IPS DF 6.9 (cell line): ENCODE results near the gene ABR.
A peak's percentile ranks its signal among the peaks of the same experiment; 100 is the strongest.

Experiments used
- DNase-seq: peaks from one replicate; pipeline ENCODE4 v3.0.0-alpha.2; 2013; ENCODE audit warnings: low read depth, low spot score
- H3K27ac ChIP-seq: one replicate; pipeline ENCODE4 v1.5.1; 2013; ENCODE audit warnings: low read length, control low read depth
- H3K27me3 ChIP-seq: 2 replicates; pipeline ENCODE4 v1.6.1; 2013; ENCODE audit warnings: mild to moderate bottlenecking, low read length; ENCODE audit not compliant: control insufficient read depth, insufficient read depth
- H3K36me3 ChIP-seq: 2 replicates; pipeline ENCODE4 v1.6.1; 2013; ENCODE audit warnings: low read length; ENCODE audit not compliant: control insufficient read depth, insufficient read depth
- H3K4me1 ChIP-seq: 2 replicates; pipeline ENCODE4 v1.6.1; 2013; ENCODE audit warnings: low read length; ENCODE audit not compliant: control insufficient read depth, insufficient read depth
- H3K4me3 ChIP-seq: 2 replicates; pipeline ENCODE4 v1.5.1; 2013; ENCODE audit warnings: mild to moderate bottlenecking, low read length
- H3K9me3 ChIP-seq: 2 replicates; pipeline ENCODE4 v1.6.1; 2013; ENCODE audit warnings: low read length, inconsistent platforms; ENCODE audit not compliant: control insufficient read depth, insufficient read depth
- WGBS: extraction: QIAGEN DNeasy Blood & Tissue Kit; methylation state at CpG from one replicate; pipeline ENCODE4 v1.1.7; 2013; ENCODE audit warnings: mixed read lengths, missing lambda C conversion rate; ENCODE audit not compliant: insufficient read length, insufficient coverage; 5-methylcytosine and 5-hydroxymethylcytosine counted together

Gene ABR

GRCh38 chr17:1186214-1186820, 6.5 kb upstream of the ABR start:
- DNase-seq = no peak
- Histone ChIP-seq H3K27me3 (no peaks in the 10 kb centered on the region; the same call in 1 of the 2 replicates), H3K4me1 (no peaks in the 10 kb centered on the region; the same call in 1 of the 2 replicates), H3K36me3 (no peaks in the 10 kb centered on the region), H3K4me3 (no peak overlapping the region), H3K27ac (no peak overlapping the region), H3K9me3 (no peaks in the 10 kb centered on the region)
- no CpG with 5 or more reads among the region's 13 CpGs for WGBS

GRCh38 chr17:1183171-1183873, 3.5 kb upstream of the ABR start:
- DNase-seq = no peak
- whole genome bisulfite sequencing = no CpG with 5 or more reads among the region's 14 CpGs
- no peak overlapping the region for H3K4me3 ChIP-seq

GRCh38 chr17:1182811-1183170, 3.0 kb upstream of the ABR start:
- DNase-seq = no peak
- H3K4me3 ChIP-seq = no peak overlapping the region
- H3K36me3 ChIP-seq = no peaks in the 10 kb centered on the region
- H3K27me3 ChIP-seq = no peaks in the 10 kb centered on the region; the same call in 1 of the 2 replicates
- H3K27ac ChIP-seq = no peak overlapping the region
- no CpG with 5 or more reads among the region's 11 CpGs for WGBS
- H3K9me3 ChIP-seq = no peaks in the 10 kb centered on the region
- H3K4me1 ChIP-seq = peaks cover 2% of the 10 kb centered on the region; the same call in 1 of the 2 replicates

More at GRCh38 chr17:1183171-1183873, 3.5 kb upstream of the ABR start:
- no peaks in the 10 kb centered on the region; the same call in 1 of the 2 replicates for H3K27me3 ChIP-seq
- no peaks in the 10 kb centered on the region for H3K36me3 ChIP-seq
- H3K4me1 ChIP-seq = peaks cover 2% of the 10 kb centered on the region; the same call in 1 of the 2 replicates
- H3K27ac ChIP-seq = no peak overlapping the region
- no peaks in the 10 kb centered on the region for H3K9me3 ChIP-seq

GRCh38 chr17:1181753-1182137, 2.0 kb upstream of the ABR start:
- WGBS = no CpG with 5 or more reads among the region's 14 CpGs

GRCh38 chr17:1180958-1181752, 1.4 kb upstream of the ABR start:
- no peak overlapping the region for H3K4me3 ChIP-seq
- no peaks in the 10 kb centered on the region; the same call in 1 of the 2 replicates for H3K27me3 ChIP-seq
- H3K27ac ChIP-seq = no peak overlapping the region

More at GRCh38 chr17:1181753-1182137, 2.0 kb upstream of the ABR start:
- Histone ChIP-seq H3K9me3 (no peaks in the 10 kb centered on the region), H3K4me1 (peaks cover 2% of the 10 kb centered on the region; the same call in 1 of the 2 replicates), H3K27ac (no peak overlapping the region), H3K27me3 (no peaks in the 10 kb centered on the region; the same call in 1 of the 2 replicates), H3K36me3 (no peaks in the 10 kb centered on the region), H3K4me3 (no peak overlapping the region)
- no peak for DNase-seq

GRCh38 chr17:1179112-1179817, 516 bp downstream of the ABR start:
- Histone ChIP-seq H3K9me3 (no peaks in the 10 kb centered on the region), H3K4me3 (peak overlapping the region; percentile 79; the same call in 1 of the 2 replicates), H3K27ac (no peak overlapping the region), H3K36me3 (no peaks in the 10 kb centered on the region), H3K27me3 (no peaks in the 10 kb centered on the region; the same call in 1 of the 2 replicates), H3K4me1 (peaks cover 2% of the 10 kb centered on the region; the same call in 1 of the 2 replicates)
- no peak for DNase-seq
- no CpG with 5 or more reads among the region's 69 CpGs for WGBS

More at GRCh38 chr17:1180958-1181752, 1.4 kb upstream of the ABR start:
- Histone ChIP-seq H3K4me1 (peaks cover 2% of the 10 kb centered on the region; the same call in 1 of the 2 replicates), H3K9me3 (no peaks in the 10 kb centered on the region), H3K36me3 (no peaks in the 10 kb centered on the region)
- no CpG with 5 or more reads among the region's 23 CpGs for WGBS
- no peak for DNase-seq

GRCh38 chr17:1177016-1177700, 2.6 kb downstream of the ABR start:
- H3K4me3 ChIP-seq = no peak overlapping the region
- no peaks in the 10 kb centered on the region for H3K36me3 ChIP-seq
- H3K9me3 ChIP-seq = no peaks in the 10 kb centered on the region
- H3K27ac ChIP-seq = no peak overlapping the region
- no peaks in the 10 kb centered on the region for H3K27me3 ChIP-seq
- DNase-seq = no peak
- no CpG with 5 or more reads among the region's 9 CpGs for WGBS
- H3K4me1 ChIP-seq = peaks cover 2% of the 10 kb centered on the region; the same call in 1 of the 2 replicates

- no peak overlapping the region for H3K27ac ChIP-seq
- DNase-seq = no peak
- H3K4me3 ChIP-seq = no peak overlapping the region
- no peaks in the 10 kb centered on the region for H3K27me3 ChIP-seq
- no peaks in the 10 kb centered on the region for H3K36me3 ChIP-seq
- H3K4me1 ChIP-seq = peaks cover 1% of the 10 kb centered on the region; the same call in 1 of the 2 replicates
- no CpG with 5 or more reads among the region's 11 CpGs for WGBS
- no peaks in the 10 kb centered on the region for H3K9me3 ChIP-seq
Measured at GRCh38 chr17:1174263-1174880, 5.4 kb downstream of the ABR start.

- H3K36me3 ChIP-seq = no peaks in the 10 kb centered on the region
- WGBS = no CpG with 5 or more reads among the region's 28 CpGs
- no peaks in the 10 kb centered on the region for H3K27me3 ChIP-seq
- no peak overlapping the region for H3K27ac ChIP-seq
- H3K4me3 ChIP-seq = no peak overlapping the region
- H3K9me3 ChIP-seq = no peaks in the 10 kb centered on the region
- DNase-seq = no peak
- H3K4me1 ChIP-seq = peaks cover 1% of the 10 kb centered on the region; the same call in 1 of the 2 replicates
Measured at GRCh38 chr17:1173432-1174262, 6.1 kb downstream of the ABR start.
